GM23338 (cell line): ENCODE measurements around the gene TP53BP1. TPM values are rescaled to one million over a fixed set of nuclear protein-coding genes. Genes with fewer than 3 reads are reported as not detected.

Experiments used
- ATAC-seq: fragments of 200-7000 bp; cut with Tn5 transposase; 3 replicates; pipeline ENCODE4 v1.9.1; 2020
- DNase-seq: peaks from one replicate; pipeline ENCODE4 v3.0.0-alpha.2; 2015; ENCODE audit warnings: low spot score
- H2AFZ ChIP-seq: fragments of 200-600 bp; sonication (generic); 2 replicates; pipeline ENCODE4 v1.8.0; 2016; ENCODE audit warnings: antibody characterized with exemption, mild to moderate bottlenecking, moderate library complexity
- H3F3A ChIP-seq: fragments of 200-600 bp; sonication (generic); replicated peaks from 2 replicates; pipeline ENCODE4 v1.8.0; 2017; ENCODE audit warnings: antibody characterized with exemption, mixed run types, low read depth
- H3K27ac ChIP-seq: fragments of 200-600 bp; sonication (generic); 2 replicates; pipeline ENCODE4 v1.6.1; 2016; ENCODE audit warnings: low read depth
- H3K27me3 ChIP-seq: fragments of 200-600 bp; sonication (generic); 2 replicates; pipeline ENCODE4 v1.8.0; 2016; ENCODE audit warnings: mild to moderate bottlenecking, mixed run types, moderate library complexity; ENCODE audit not compliant: insufficient read depth
- H3K36me3 ChIP-seq: fragments of 200-600 bp; sonication (generic); 2 replicates; pipeline ENCODE4 v1.8.0; 2016; ENCODE audit warnings: mild to moderate bottlenecking; ENCODE audit not compliant: insufficient read depth
- H3K4me1 ChIP-seq: fragments of 200-600 bp; sonication (generic); 2 replicates; pipeline ENCODE4 v1.8.0; 2016; ENCODE audit warnings: mild to moderate bottlenecking, moderate library complexity; ENCODE audit not compliant: insufficient read depth
- H3K4me2 ChIP-seq: fragments of 200-600 bp; sonication (generic); 2 replicates; pipeline ENCODE4 v1.7.1; 2017; ENCODE audit warnings: mixed run types
- H3K4me3 ChIP-seq: fragments of 200-600 bp; sonication (generic); 2 replicates; pipeline ENCODE4 v1.6.1; 2016; ENCODE audit warnings: mixed run types
- H3K79me2 ChIP-seq: fragments of 200-600 bp; sonication (generic); replicated peaks from 2 replicates; pipeline ENCODE4 v1.8.0; 2017; ENCODE audit warnings: mild to moderate bottlenecking; ENCODE audit not compliant: insufficient read depth
- H3K9me2 ChIP-seq: fragments of 200-600 bp; sonication (generic); 2 replicates; pipeline ENCODE4 v1.8.0; 2017; ENCODE audit not compliant: insufficient read depth
- H4K20me1 ChIP-seq: fragments of 200-600 bp; sonication (generic); replicated peaks from 2 replicates; pipeline ENCODE4 v1.8.0; 2017; ENCODE audit warnings: mild to moderate bottlenecking; ENCODE audit not compliant: insufficient read depth
- H3K27ac Mint-ChIP-seq: 2 replicates; pipeline ENCODE4 v1.8.0; 2020; ENCODE audit warnings: inconsistent platforms, mild to moderate bottlenecking, moderate library complexity, mixed read lengths
- H3K27me3 Mint-ChIP-seq: 3 replicates; pipeline ENCODE4 v1.8.0; 2022; ENCODE audit warnings: low read depth, mild to moderate bottlenecking, moderate library complexity, mixed read lengths, inconsistent platforms; ENCODE audit not compliant: insufficient read depth, poor library complexity
- H3K36me3 Mint-ChIP-seq: 3 replicates; pipeline ENCODE4 v1.8.0; 2021; ENCODE audit warnings: low read depth, mild to moderate bottlenecking, inconsistent platforms, moderate library complexity, mixed read lengths
- H3K4me1 Mint-ChIP-seq: 3 replicates; pipeline ENCODE4 v1.8.0; 2020; ENCODE audit warnings: mild to moderate bottlenecking, inconsistent platforms, mixed read lengths
- H3K4me3 Mint-ChIP-seq: 3 replicates; pipeline ENCODE4 v1.8.0; 2021; ENCODE audit warnings: moderate library complexity, mild to moderate bottlenecking, inconsistent platforms, mixed read lengths
- H3K9me3 Mint-ChIP-seq: 3 replicates; pipeline ENCODE4 v1.8.0; 2020; ENCODE audit warnings: moderate library complexity, mild to moderate bottlenecking, inconsistent platforms, mixed read lengths
- CREB1 ChIP-seq: fragments of 250-450 bp; sonication (Bioruptor Pico); IDR thresholded peaks from 2 replicates; pipeline ENCODE4 v1.5.0; 2020; ENCODE audit warnings: low read depth, mild to moderate bottlenecking, moderate library complexity
- CTCF ChIP-seq, 2 experiments: fragments of 200-600 bp in 1 of 2; sonication (generic) in 1 of 2; conservative IDR thresholded peaks; 2 replicates each; pipeline versions ENCODE4 v1.5.1 to v1.6.1; 2016 to 2017; ENCODE audit warnings: antibody characterized with exemption in 2 of 2, low read depth in 2 of 2, mild to moderate bottlenecking in 2 of 2, moderate library complexity in 1 of 2
- EZH2 ChIP-seq: fragments of 200-600 bp; sonication (generic); IDR thresholded peaks from one replicate; pipeline ENCODE4 v1.8.0; 2017; ENCODE audit warnings: antibody characterized with exemption, mild to moderate bottlenecking, low read depth; ENCODE audit not compliant: unreplicated experiment
- EZH2phosphoT487 ChIP-seq: fragments of 200-600 bp; sonication (generic); IDR thresholded peaks from one replicate; pipeline ENCODE4 v1.8.1; 2018; ENCODE audit warnings: antibody characterized with exemption; ENCODE audit not compliant: unreplicated experiment
- JUNB ChIP-seq: IDR thresholded peaks from one replicate; pipeline ENCODE4 v1.6.1; 2016; ENCODE audit warnings: antibody characterized with exemption; ENCODE audit not compliant: unreplicated experiment
- NANOG ChIP-seq: IDR thresholded peaks from 2 replicates; pipeline ENCODE4 v1.6.1; 2016; ENCODE audit warnings: antibody characterized with exemption, borderline replicate concordance
- POLR2AphosphoS5 ChIP-seq: IDR thresholded peaks from 2 replicates; pipeline ENCODE4 v1.6.1; 2016; ENCODE audit warnings: antibody characterized with exemption, low read depth
- REST ChIP-seq: IDR thresholded peaks from one replicate; pipeline ENCODE4 v1.6.1; 2018; ENCODE audit warnings: antibody characterized with exemption; ENCODE audit not compliant: unreplicated experiment
- STAT1 ChIP-seq: IDR thresholded peaks from one replicate; pipeline ENCODE4 v1.6.1; 2016; ENCODE audit warnings: antibody characterized with exemption; ENCODE audit not compliant: unreplicated experiment
- ZNF114 ChIP-seq: fragments of 250-450 bp; sonication (Bioruptor Pico); IDR thresholded peaks from 2 replicates; pipeline ENCODE4 v1.5.0; 2020; ENCODE audit warnings: mild to moderate bottlenecking, moderate library complexity
- ZNF331 ChIP-seq: fragments of 250-450 bp; sonication (Bioruptor Pico); IDR thresholded peaks from 2 replicates; pipeline ENCODE4 v1.5.0; 2020; ENCODE audit warnings: low read depth, mild to moderate bottlenecking, moderate library complexity
- ZNF462 ChIP-seq: fragments of 250-450 bp; sonication (Bioruptor Pico); IDR thresholded peaks from 2 replicates; pipeline ENCODE4 v1.5.0; 2020; ENCODE audit warnings: mild to moderate bottlenecking, moderate library complexity
- polyA plus RNA-seq: library from polyadenylated mRNA; unstranded; fragments of >200 nt; fragmentation: Nextera tagmentation; extraction: Ambion mirVana; gene quantifications from 2 replicates; pipeline ENCODE4 v1.2.1, GENCODE V29; 2016
- total RNA-seq: library from RNA; depleted of rRNA; stranded (reverse); fragments of >200 nt; shearing (Covaris generic); gene quantifications from 2 replicates; pipeline ENCODE4 v1.2.3, GENCODE V29; 2014
- TF ChIP-seq, protein P1 (sequence below): IDR thresholded peaks from 2 replicates; pipeline ENCODE4 v1.6.1; 2016; ENCODE audit warnings: antibody characterized with exemption

TP53BP1 gene
- total and polyA plus RNA-seq, 2 experiments from 2014 or later = 17.7 to 81.3 TPM

DNA sequence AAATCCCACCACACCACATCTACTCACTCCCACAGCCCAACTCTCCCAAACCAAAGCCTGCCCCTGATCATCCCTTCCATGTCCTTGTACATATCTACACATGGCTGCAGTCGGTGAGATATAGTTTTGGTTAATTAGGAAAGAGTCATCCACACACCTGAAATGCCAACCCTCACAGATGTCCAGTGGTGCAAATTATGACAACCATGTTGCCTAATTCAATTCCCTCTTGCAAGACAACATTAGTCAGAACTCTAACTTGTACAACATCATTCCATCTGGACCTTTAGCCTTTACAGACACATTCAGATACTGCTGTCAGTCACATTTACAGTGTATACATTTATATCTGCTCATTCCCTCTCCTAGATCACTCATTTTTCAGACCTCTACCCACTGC, 80.9 kb downstream of the TP53BP1 start:
- H3K36me3 Mint-ChIP-seq = peaks cover 93% of the 10 kb centered on the region
- Histone ChIP-seq H3K4me2 (no peak overlapping the region), H3K4me1 (no peaks in the 10 kb centered on the region), H4K20me1 (peaks cover 24% of the 10 kb centered on the region), H3K27me3 (no peaks in the 10 kb centered on the region), H3K4me3 (no peak overlapping the region), H3K9me2 (no peaks in the 10 kb centered on the region), H3K36me3 (peaks cover 62% of the 10 kb centered on the region), H3K79me2 (no peaks in the 10 kb centered on the region), H2AFZ (no peak overlapping the region), H3K27ac (no peak overlapping the region), H3F3A (peaks cover 5% of the 10 kb centered on the region; the same call in 1 of the 2 replicates)
- H3K4me1 Mint-ChIP-seq = no peaks in the 10 kb centered on the region
- no peak for ATAC-seq
- DNase-seq = no peak
- H3K9me3 Mint-ChIP-seq = no peaks in the 10 kb centered on the region
- H3K4me3 Mint-ChIP-seq = no peak overlapping the region
- peak overlapping the region; percentile 9; the same call in 1 of the 2 replicates for H3K27ac Mint-ChIP-seq
- no peak for TF ChIP-seq NANOG
- TF ChIP-seq EZH2phosphoT487 = no peak
- no peak for TF ChIP-seq EZH2
- no peak for TF ChIP-seq ZNF462 (CRISPR knock-in tag)
- no peak for TF ChIP-seq ZNF331
- no peak for TF ChIP-seq JUNB
- no peak for TF ChIP-seq ZNF114 (CRISPR knock-in tag)
- TF ChIP-seq POLR2AphosphoS5 = no peak
- no peak for TF ChIP-seq STAT1
- TF ChIP-seq, protein P1, sequence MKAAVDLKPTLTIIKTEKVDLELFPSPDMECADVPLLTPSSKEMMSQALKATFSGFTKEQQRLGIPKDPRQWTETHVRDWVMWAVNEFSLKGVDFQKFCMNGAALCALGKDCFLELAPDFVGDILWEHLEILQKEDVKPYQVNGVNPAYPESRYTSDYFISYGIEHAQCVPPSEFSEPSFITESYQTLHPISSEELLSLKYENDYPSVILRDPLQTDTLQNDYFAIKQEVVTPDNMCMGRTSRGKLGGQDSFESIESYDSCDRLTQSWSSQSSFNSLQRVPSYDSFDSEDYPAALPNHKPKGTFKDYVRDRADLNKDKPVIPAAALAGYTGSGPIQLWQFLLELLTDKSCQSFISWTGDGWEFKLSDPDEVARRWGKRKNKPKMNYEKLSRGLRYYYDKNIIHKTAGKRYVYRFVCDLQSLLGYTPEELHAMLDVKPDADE = no peak
- TF ChIP-seq CREB1 (CRISPR knock-in tag) = no peak
- no peak for TF ChIP-seq CTCF (conservative IDR thresholded peaks at IDR 0.05; ENCODE audit: low read depth in 2 of 2)
- TF ChIP-seq REST = no peak
- H3K27me3 Mint-ChIP-seq = peaks cover 3% of the 10 kb centered on the region
